HG03439 (cell line): Measurements from ENCODE around the gene LOXL1.

ENCODE experiments used
- ATAC-seq: cut with Tn5 transposase; IDR thresholded peaks from one replicate; pipeline ENCODE4 v1.9.1; 2021; ENCODE audit warnings: mild to moderate bottlenecking, moderate library complexity; ENCODE audit not compliant: unreplicated experiment

LOXL1 gene

GRCh38 chr15:73990250-73991005 is 64.2 kb downstream of the LOXL1 start:
- no peak for ATAC-seq

GRCh38 chr15:73991260-73991659 is 65.0 kb downstream of the LOXL1 start:
- ATAC-seq: no peak

GRCh38 chr15:73991726-73992593 is 65.7 kb downstream of the LOXL1 start, which contains the start of gene STOML1:
Gene STOML1, minus strand, starts transcription at chr15:73992295. Its CDS starts 72 bp downstream, at chr15:73992223.
- peak; percentile 69 for ATAC-seq

GRCh38 chr15:73992594-73992898 is 66.3 kb downstream of the LOXL1 start:
- no peak for ATAC-seq

- no peak for ATAC-seq
These were observed 67.1 kb downstream of the LOXL1 start for GRCh38 chr15:73993211-73993994.

- peak; percentile 65 for ATAC-seq
These were observed 68.2 kb downstream of the LOXL1 start, which contains the start of gene PML for GRCh38 chr15:73994413-73994883. Gene PML, plus strand, starts transcription at chr15:73994716. Its CDS starts 97 bp downstream, at chr15:73994813.

- no peak for ATAC-seq
These were observed 68.8 kb downstream of the LOXL1 start for GRCh38 chr15:73994912-73995622.

GRCh38 chr15:73996267-73996666 is 70.0 kb downstream of the LOXL1 start:
- ATAC-seq: no peak

- ATAC-seq: no peak
These were observed 70.7 kb downstream of the LOXL1 start for GRCh38 chr15:73996939-73997338.

GRCh38 chr15:73997986-73998385 is 71.7 kb downstream of the LOXL1 start:
- no peak for ATAC-seq
